Measurements from ENCODE around the gene LRRTM4. TPM values are rescaled to one million over a fixed set of nuclear protein-coding genes. Genes with fewer than 3 reads are reported as not detected.

LRRTM4 gene
- total and polyA plus RNA-seq, 10 of the 15 experiments (the other 5 are each of a cell fraction or from before 2014, with no cell fraction given), result 0.01 to 1.0 TPM; not detected in 8

GRCh38 chr2:76752506-76752905 lies 769.7 kb downstream of the LRRTM4 start:
- Histone ChIP-seq H3K27me3 (replicated peaks in 1 of 2; ENCODE audit: control insufficient read depth in 2 of 2, insufficient read depth in 2 of 2, low read length in 1 of 2) (no peaks in the 10 kb centered on the region), H3K27ac (ENCODE audit: control insufficient read depth, insufficient read depth) (no peak overlapping the region), H3K36me3 (ENCODE audit: control insufficient read depth in 2 of 2, insufficient read depth in 2 of 2, low read length in 1 of 2) (no peaks in the 10 kb centered on the region), H3K4me2 (ENCODE audit: control insufficient read depth, insufficient read depth) (no peak overlapping the region), H3K9ac (ENCODE audit: control insufficient read depth, insufficient read depth, low read length) (no peak overlapping the region), H3K9me3 (replicated peaks; ENCODE audit: control insufficient read depth, insufficient read depth, low read length) (no peaks in the 10 kb centered on the region), H3K4me3 (no peak overlapping the region), H3K79me2 (ENCODE audit: control insufficient read depth, insufficient read depth, low read length) (no peaks in the 10 kb centered on the region), H2AFZ (ENCODE audit: control insufficient read depth, low read depth, low read length) (no peak overlapping the region), H3K4me1 (ENCODE audit: control insufficient read depth, insufficient read depth, low read length) (no peaks in the 10 kb centered on the region), H4K20me1 (ENCODE audit: control insufficient read depth, insufficient read depth) (no peaks in the 10 kb centered on the region)
- no peak for ATAC-seq
- ChIA-PET POLR2A (no interaction called here), CTCF (no interaction called here), SMC1A (ENCODE audit: uncharacterized antibody, unreplicated experiment) (no interaction called here), RAD21 (ENCODE audit: unreplicated experiment) (no interaction called here)
- intact Hi-C loops (cut with micrococcal nuclease; ENCODE audit: unreplicated experiment), result no loop called here
- DNase-seq (ENCODE audit: low read depth, low spot score), result no peak
- no peak for FAIRE-seq
- WGBS (ENCODE audit: insufficient coverage, insufficient replicate concordance, low lambda C conversion rate, missing lambda C conversion rate), result 0% methylated on average over 1 of the region's 1 CpG
- in situ Hi-C loops (cut with MboI), result no loop called here
- TF ChIP-seq HDAC6 (IDR thresholded peaks at IDR 0.05; ENCODE audit: unreplicated experiment), result no peak
- no peak for TF ChIP-seq RAD21 (IDR thresholded peaks at IDR 0.05; ENCODE audit: insufficient read depth, low read depth, low read length)
- TF ChIP-seq SMARCA5 (IDR thresholded peaks at IDR 0.05), result no peak
- no peak for TF ChIP-seq RAD51 (IDR thresholded peaks at IDR 0.05)
- BruUV-seq (replicated peaks), result no TSS peak

- no TSS peak for BruUV-seq (replicated peaks)
- no peak overlapping the region for H2AFZ ChIP-seq (ENCODE audit: control insufficient read depth, low read depth, low read length)
- H3K79me2 ChIP-seq (ENCODE audit: control insufficient read depth, insufficient read depth, low read length), result no peaks in the 10 kb centered on the region
- no peak for ATAC-seq
- H3K27me3 ChIP-seq (replicated peaks in 1 of 2; ENCODE audit: control insufficient read depth in 2 of 2, insufficient read depth in 2 of 2, low read length in 1 of 2), result no peaks in the 10 kb centered on the region
- CTCF ChIA-PET, result interaction anchor here (0.8 kb wide), 1 partner anchor 372 kb away, joined by 3 read pairs; no protein-coding TSS in a partner anchor
- FAIRE-seq, result no peak
- H3K9me3 ChIP-seq (replicated peaks; ENCODE audit: control insufficient read depth, insufficient read depth, low read length), result no peaks in the 10 kb centered on the region
- TF ChIP-seq MYB (IDR thresholded peaks at IDR 0.05; ENCODE audit: borderline replicate concordance, low read depth, low read length), result no peak
- TF ChIP-seq TARDBP (IDR thresholded peaks at IDR 0.05; ENCODE audit: borderline replicate concordance), result no peak
- no peak for TF ChIP-seq BCL11A (IDR thresholded peaks at IDR 0.05; ENCODE audit: low read depth, low read length)
- TF ChIP-seq YY1 (IDR thresholded peaks at IDR 0.05; ENCODE audit: low read depth, low read length), result no peak
- TF ChIP-seq NFXL1 (IDR thresholded peaks at IDR 0.05; ENCODE audit: borderline replicate concordance), result no peak
- TF ChIP-seq FOXM1 (IDR thresholded peaks at IDR 0.05; ENCODE audit: low read depth, low read length), result no peak
- TF ChIP-seq ZNF384 (IDR thresholded peaks at IDR 0.05; ENCODE audit: borderline replicate concordance, low read depth, low read length), result no peak
- TF ChIP-seq HDAC2 (IDR thresholded peaks at IDR 0.05), result no peak
- TF ChIP-seq POLR2AphosphoS2 (IDR thresholded peaks at IDR 0.05; ENCODE audit: low read depth, low read length), result no peak
- no peak for TF ChIP-seq CBX3 (IDR thresholded peaks at IDR 0.05; ENCODE audit: borderline replicate concordance, low read depth)
- intact Hi-C loops (cut with micrococcal nuclease; ENCODE audit: unreplicated experiment), result no loop called here
- no peak overlapping the region for H3K9ac ChIP-seq (ENCODE audit: control insufficient read depth, insufficient read depth, low read length)
- no peaks in the 10 kb centered on the region for H4K20me1 ChIP-seq (ENCODE audit: control insufficient read depth, insufficient read depth)
- in situ Hi-C loops (cut with MboI), result no loop called here
- no peaks in the 10 kb centered on the region for H3K4me1 ChIP-seq (ENCODE audit: control insufficient read depth, insufficient read depth, low read length)
- H3K4me2 ChIP-seq (ENCODE audit: control insufficient read depth, insufficient read depth), result no peak overlapping the region
- H3K27ac ChIP-seq (ENCODE audit: control insufficient read depth, insufficient read depth), result no peak overlapping the region
- no peak for DNase-seq (ENCODE audit: low read depth, low spot score)
- H3K4me3 ChIP-seq, result no peak overlapping the region
- RAD21 ChIA-PET (ENCODE audit: unreplicated experiment), result no interaction called here
- H3K36me3 ChIP-seq (ENCODE audit: control insufficient read depth in 2 of 2, insufficient read depth in 2 of 2, low read length in 1 of 2), result no peaks in the 10 kb centered on the region
- POLR2A ChIA-PET, result no interaction called here
- SMC1A ChIA-PET (ENCODE audit: uncharacterized antibody, unreplicated experiment), result no interaction called here
Observed at GRCh38 chr2:76749858-76750257, 772.3 kb downstream of the LRRTM4 start.

Measured in GM12878 (cell line).